NCI-H2227 (cell line): ENCODE results near the gene TUBB4B.
"Not testable (repeated sequence)": the region's sequence is repeated elsewhere in the genome, so short reads cannot be mapped to it uniquely, and the experiment has no call there.

Source experiments
- DNase-seq: peaks from one replicate; lab custom pipeline; 2025; ENCODE audit not compliant: unreplicated experiment; lab: John Stamatoyannopoulos, UW

TUBB4B gene

GRCh38 chr9:137236238-137236935 lies 4.7 kb upstream of the TUBB4B start:
- peak; percentile 89 for DNase-seq

- DNase-seq: no peak
Observed at GRCh38 chr9:137236936-137237421, 4.1 kb upstream of the TUBB4B start.

GRCh38 chr9:137237759-137238726 lies 3.0 kb upstream of the TUBB4B start:
- no peak for DNase-seq

- DNase-seq: not testable (repeated sequence)
Observed at GRCh38 chr9:137239541-137240200, 1.4 kb upstream of the TUBB4B start.

GRCh38 chr9:137240318-137240840 lies 708 bp upstream of the TUBB4B start:
- DNase-seq: peak; percentile 65

- DNase-seq: peak; percentile 54
Observed at GRCh38 chr9:137241490-137242268, 592 bp downstream of the TUBB4B start.

GRCh38 chr9:137242269-137243203 lies 1.4 kb downstream of the TUBB4B start:
- DNase-seq: no peak

GRCh38 chr9:137243266-137243625 lies 2.2 kb downstream of the TUBB4B start:
- not testable (repeated sequence) for DNase-seq

GRCh38 chr9:137243626-137244485 lies 2.8 kb downstream of the TUBB4B start:
- DNase-seq: no peak

- no peak for DNase-seq
Observed at GRCh38 chr9:137244486-137245449, 3.7 kb downstream of the TUBB4B start.

- no peak for DNase-seq
Observed at GRCh38 chr9:137245450-137246421, 4.6 kb downstream of the TUBB4B start.

GRCh38 chr9:137247135-137247915 lies 6.2 kb downstream of the TUBB4B start:
- no peak for DNase-seq

GRCh38 chr9:137247916-137248175 lies 6.8 kb downstream of the TUBB4B start:
- DNase-seq: no peak

GRCh38 chr9:137250329-137251193 lies 9.5 kb downstream of the TUBB4B start:
- no peak for DNase-seq

GRCh38 chr9:137251194-137251461 lies 10.0 kb downstream of the TUBB4B start, which contains the start of gene STPG3:
TSS of gene STPG3 (plus strand) at chr9:137251286. CDS start at chr9:137251287, 1 bp downstream.
- DNase-seq: no peak
